NCI-H2081 (cell line): Measurements from ENCODE around the gene BCL7A.
"Not testable (repeated sequence)": the region's sequence is repeated elsewhere in the genome, so short reads cannot be mapped to it uniquely, and the experiment has no call there.

Experiments
- DNase-seq, 2 experiments: peaks; one replicate each; lab custom pipeline; 2025; lab: John Stamatoyannopoulos, UW

The BCL7A gene

GRCh38 chr12:122028165-122028904, 6.7 kb downstream of the BCL7A start:
- DNase-seq = peak; percentile 74 to 88

GRCh38 chr12:122028905-122029560, 7.3 kb downstream of the BCL7A start:
- DNase-seq = no peak

- no peak for DNase-seq
Measured at GRCh38 chr12:122029620-122030423, 8.1 kb downstream of the BCL7A start.

- no peak for DNase-seq
Measured at GRCh38 chr12:122030424-122031035, 8.8 kb downstream of the BCL7A start.

- peak in 1 of 2 experiments; percentile 8 for DNase-seq
Measured at GRCh38 chr12:122031342-122032216, 9.9 kb downstream of the BCL7A start.

GRCh38 chr12:122032580-122032979, 10.9 kb downstream of the BCL7A start:
- DNase-seq = no peak

- no peak for DNase-seq
Measured at GRCh38 chr12:122035292-122035691, 13.6 kb downstream of the BCL7A start.

GRCh38 chr12:122036153-122036552, 14.5 kb downstream of the BCL7A start:
- DNase-seq = no peak

- DNase-seq = no peak
Measured at GRCh38 chr12:122040579-122041386, 19.1 kb downstream of the BCL7A start.

- not testable (repeated sequence) for DNase-seq
Measured at GRCh38 chr12:122041458-122041857, 19.8 kb downstream of the BCL7A start.

GRCh38 chr12:122042910-122043309, 21.2 kb downstream of the BCL7A start:
- no peak for DNase-seq

- no peak for DNase-seq
Measured at GRCh38 chr12:122043476-122043875, 21.8 kb downstream of the BCL7A start.

GRCh38 chr12:122045262-122045661, 23.6 kb downstream of the BCL7A start:
- no peak for DNase-seq

GRCh38 chr12:122046145-122046544, 24.5 kb downstream of the BCL7A start:
- no peak for DNase-seq

GRCh38 chr12:122048151-122048550, 26.5 kb downstream of the BCL7A start:
- no peak for DNase-seq

GRCh38 chr12:122049827-122050226, 28.1 kb downstream of the BCL7A start:
- DNase-seq = no peak

GRCh38 chr12:122050706-122051105, 29.0 kb downstream of the BCL7A start:
- no peak for DNase-seq

GRCh38 chr12:122051231-122051876, 29.7 kb downstream of the BCL7A start:
- DNase-seq = no peak

- no peak for DNase-seq
Measured at GRCh38 chr12:122052285-122052684, 30.6 kb downstream of the BCL7A start.
